Fibroblast of skin of right biceps (primary cell): Measurements from ENCODE around the gene TMEM208.
A peak's percentile ranks its signal among the peaks of the same experiment; 100 is the strongest.

ENCODE experiments used
- DNase-seq: peaks from one replicate; pipeline ENCODE4 v3.0.0-alpha.2; 2013

The TMEM208 gene

GRCh38 chr16:67254801-67255552 lies 28.0 kb downstream of the TMEM208 start:
- no peak for DNase-seq

GRCh38 chr16:67255553-67256221 lies 28.8 kb downstream of the TMEM208 start:
- DNase-seq, result no peak

- DNase-seq, result no peak
These were observed 29.8 kb downstream of the TMEM208 start for GRCh38 chr16:67256701-67257230.

- DNase-seq, result peak; percentile 48
These were observed 30.7 kb downstream of the TMEM208 start for GRCh38 chr16:67257486-67258160.

- no peak for DNase-seq
These were observed 31.4 kb downstream of the TMEM208 start for GRCh38 chr16:67258161-67258835.

- DNase-seq, result no peak
These were observed 32.8 kb downstream of the TMEM208 start for GRCh38 chr16:67259705-67260104.

GRCh38 chr16:67260426-67261063 lies 33.6 kb downstream of the TMEM208 start:
- DNase-seq, result peak; percentile 64

GRCh38 chr16:67263201-67263600 lies 36.3 kb downstream of the TMEM208 start:
- DNase-seq, result no peak

GRCh38 chr16:67264277-67264676 lies 37.3 kb downstream of the TMEM208 start:
- no peak for DNase-seq

GRCh38 chr16:67264866-67265265 lies 37.9 kb downstream of the TMEM208 start:
- DNase-seq, result no peak

- no peak for DNase-seq
These were observed 38.9 kb downstream of the TMEM208 start for GRCh38 chr16:67265834-67266233.

- peak; percentile 89 for DNase-seq
These were observed 41.2 kb downstream of the TMEM208 start for GRCh38 chr16:67268136-67268579.

GRCh38 chr16:67269766-67270165 lies 42.8 kb downstream of the TMEM208 start:
- peak; percentile 83 for DNase-seq

- DNase-seq, result no peak
These were observed 44.0 kb downstream of the TMEM208 start for GRCh38 chr16:67270931-67271338.

GRCh38 chr16:67271446-67271845 lies 44.5 kb downstream of the TMEM208 start:
- DNase-seq, result no peak

- DNase-seq, result no peak
These were observed 48.4 kb downstream of the TMEM208 start for GRCh38 chr16:67275321-67275720.

- peak; percentile 99 for DNase-seq
These were observed 50.5 kb downstream of the TMEM208 start for GRCh38 chr16:67277294-67277998.

- DNase-seq, result peak; percentile 92
These were observed 51.3 kb downstream of the TMEM208 start for GRCh38 chr16:67277999-67278772.
